IPS-18c (cell line): ENCODE measurements around the gene XXYLT1.
A peak's percentile ranks its signal among the peaks of the same experiment; 100 is the strongest.
"Not testable (repeated sequence)": the region's sequence is repeated elsewhere in the genome, so short reads cannot be mapped to it uniquely, and the experiment has no call there.

Experiments used
- H3K4me3 ChIP-seq: 2 replicates; pipeline ENCODE4 v1.7.0; 2013; ENCODE audit warnings: low read depth, mild to moderate bottlenecking, low read length, moderate library complexity; ENCODE audit not compliant: insufficient read depth
- H3K9me3 ChIP-seq: one replicate; pipeline ENCODE4 v1.6.1; 2013; ENCODE audit warnings: mild to moderate bottlenecking, low read length, moderate library complexity; ENCODE audit not compliant: control insufficient read depth, insufficient read depth

XXYLT1 gene

DNA sequence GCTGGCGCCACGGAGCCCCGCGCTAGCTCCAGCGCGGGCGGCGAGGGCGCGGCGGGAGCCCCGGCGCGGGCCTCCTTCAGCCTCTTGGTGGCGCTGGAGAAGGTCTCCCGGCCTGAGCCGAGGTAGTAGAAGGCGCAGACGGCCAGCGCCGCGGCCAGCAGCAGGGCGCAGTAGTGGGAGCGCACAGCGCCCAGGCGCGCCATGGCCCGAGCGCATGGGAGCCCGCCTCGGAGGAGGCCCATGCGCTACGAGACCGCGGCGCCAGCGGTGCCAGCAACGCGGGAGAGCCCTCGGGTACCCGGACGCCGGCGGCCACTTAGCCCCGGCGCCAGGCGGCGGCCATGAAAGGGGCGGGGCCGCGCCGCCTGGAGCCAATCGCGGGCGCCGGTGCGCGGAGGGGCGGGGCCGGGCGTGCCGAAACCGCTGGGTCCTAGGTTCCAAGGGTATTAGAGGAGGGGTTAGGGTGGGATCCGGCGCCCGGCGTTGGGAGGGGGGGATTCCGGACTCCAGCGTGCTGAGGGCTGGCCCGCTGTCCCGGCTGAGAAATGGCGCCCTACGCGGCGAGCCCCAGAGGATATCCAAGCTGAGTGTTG, at the start of gene XXYLT1:
Gene XXYLT1, minus strand, starts transcription at position 343 of the 593 bp plus-strand sequence. Its CDS starts 101 bp downstream, at position 242.
- H3K4me3 ChIP-seq = peak within 1 kb of the TSS; percentile 93

GRCh38 chr3:195319060-195319459, 48.1 kb upstream of the XXYLT1 start:
- Histone ChIP-seq H3K9me3 (peaks cover 10% of the 10 kb centered on the region), H3K4me3 (no peak overlapping the region)

More for the DNA sequence above, at the start of gene XXYLT1:
- no peaks in the 10 kb centered on the region for H3K9me3 ChIP-seq

DNA sequence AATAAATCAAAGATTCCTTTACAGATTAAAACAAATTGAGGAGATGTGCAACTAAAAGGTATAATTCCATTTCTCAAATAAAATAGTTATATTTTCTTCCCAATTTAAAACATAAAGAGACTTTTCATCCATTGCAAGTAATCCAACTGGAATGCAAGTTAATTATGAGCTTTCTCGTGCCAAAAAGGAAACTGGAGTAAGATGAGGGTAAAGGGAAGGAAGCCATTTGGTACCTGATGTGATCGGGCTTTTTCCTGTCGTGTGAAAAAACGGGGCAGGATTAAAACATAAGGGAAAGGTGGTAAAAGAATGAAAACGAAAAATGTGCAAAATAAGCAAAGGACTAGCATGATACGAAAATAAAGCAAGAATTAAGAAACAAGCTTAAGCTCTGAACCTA, 41.8 kb upstream of the XXYLT1 start:
- Histone ChIP-seq H3K4me3 (no peak overlapping the region), H3K9me3 (no peaks in the 10 kb centered on the region)

DNA sequence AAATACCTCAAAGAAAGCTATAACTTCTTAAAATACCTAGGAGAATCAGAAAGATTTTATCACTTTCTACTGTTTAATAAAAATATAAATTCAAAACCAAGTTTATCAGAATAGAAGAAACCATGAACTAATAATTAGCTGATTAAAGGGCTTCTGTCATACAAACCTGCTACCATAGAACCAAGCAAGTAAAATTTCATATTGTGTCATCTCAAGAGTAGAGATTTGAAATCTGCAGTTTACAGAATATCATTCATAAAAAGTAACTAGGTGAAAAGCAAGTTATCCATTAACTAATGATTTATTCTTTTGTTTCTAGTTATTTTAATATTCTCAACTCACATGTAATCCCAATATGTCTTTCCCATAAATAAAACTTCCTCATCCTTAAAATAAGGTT, 36.8 kb upstream of the XXYLT1 start:
- Histone ChIP-seq H3K4me3 (no peak overlapping the region), H3K9me3 (no peaks in the 10 kb centered on the region)

- Histone ChIP-seq H3K4me3 (no peak overlapping the region), H3K9me3 (no peaks in the 10 kb centered on the region)
These were observed 35.4 kb upstream of the XXYLT1 start for GRCh38 chr3:195306369-195306768.

- Histone ChIP-seq H3K4me3 (no peak overlapping the region), H3K9me3 (no peaks in the 10 kb centered on the region)
These were observed 31.5 kb upstream of the XXYLT1 start for GRCh38 chr3:195302431-195302830.

DNA sequence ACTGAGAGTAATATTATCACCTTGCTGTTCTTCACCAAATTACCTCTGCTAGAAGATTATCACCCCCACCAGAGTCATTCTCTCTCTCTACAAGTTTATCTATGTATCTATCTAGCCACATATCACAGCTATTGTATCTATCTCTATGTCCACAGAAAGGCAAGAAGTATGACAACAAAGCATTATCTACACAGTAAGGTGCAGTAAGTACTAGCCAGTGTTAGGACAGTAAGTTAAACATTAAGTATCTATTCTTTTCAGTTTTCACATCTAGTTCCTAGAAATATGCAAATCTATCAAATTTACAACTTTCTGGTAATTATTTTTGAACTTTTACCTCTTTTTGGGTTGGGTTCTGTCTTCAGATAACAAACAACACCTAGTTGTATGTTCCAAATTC, 26.5 kb upstream of the XXYLT1 start:
- no peaks in the 10 kb centered on the region for H3K9me3 ChIP-seq

GRCh38 chr3:195296662-195297061, 25.7 kb upstream of the XXYLT1 start:
- no peaks in the 10 kb centered on the region for H3K9me3 ChIP-seq
- no peak overlapping the region for H3K4me3 ChIP-seq

More for the DNA sequence above, 26.5 kb upstream of the XXYLT1 start:
- no peak overlapping the region for H3K4me3 ChIP-seq

DNA sequence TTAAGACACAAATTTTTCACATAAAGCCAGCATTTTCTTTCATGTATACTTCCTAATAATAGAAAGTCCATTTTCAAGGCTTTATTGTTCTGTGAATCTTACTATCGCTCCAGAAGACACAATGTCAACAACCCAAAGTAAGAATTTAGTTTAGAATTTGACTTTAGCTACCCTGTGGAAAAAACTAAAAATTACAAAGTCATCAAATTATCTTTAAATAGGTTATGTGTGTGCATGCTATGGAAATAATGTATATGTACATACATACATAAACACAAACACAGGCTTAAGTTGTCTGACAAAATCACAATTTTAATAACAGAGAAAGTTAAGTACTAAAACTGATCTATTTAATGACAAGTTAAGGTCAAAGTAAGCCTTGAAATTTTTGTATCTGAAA, 20.2 kb upstream of the XXYLT1 start:
- Histone ChIP-seq H3K9me3 (no peaks in the 10 kb centered on the region), H3K4me3 (no peak overlapping the region)

GRCh38 chr3:195290643-195291042, 19.7 kb upstream of the XXYLT1 start:
- not testable (repeated sequence) for H3K9me3 ChIP-seq, H3K4me3 ChIP-seq

GRCh38 chr3:195286115-195286872, 15.3 kb upstream of the XXYLT1 start:
- no peak overlapping the region for H3K4me3 ChIP-seq
- H3K9me3 ChIP-seq = no peaks in the 10 kb centered on the region

DNA sequence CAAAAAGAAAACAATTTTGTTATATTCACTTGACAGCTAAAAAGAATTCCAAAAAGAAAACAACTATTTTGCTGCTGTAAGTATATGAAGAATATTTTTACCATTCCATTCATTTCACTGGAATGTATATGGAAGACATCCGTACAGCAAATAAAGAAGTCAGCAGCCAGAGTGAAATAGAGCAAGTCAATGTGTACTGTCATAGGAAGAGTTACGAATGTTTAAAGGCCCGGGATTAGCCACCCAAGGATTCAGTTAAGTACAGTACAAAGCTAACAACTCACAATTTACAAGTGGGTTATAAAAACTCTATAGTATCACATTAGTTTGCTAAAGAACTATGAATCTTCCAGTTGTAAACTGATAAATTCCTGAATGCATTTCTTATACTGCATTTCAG, 14.4 kb upstream of the XXYLT1 start:
- H3K4me3 ChIP-seq = no peak overlapping the region
- H3K9me3 ChIP-seq = no peaks in the 10 kb centered on the region

GRCh38 chr3:195284842-195285241, 13.9 kb upstream of the XXYLT1 start:
- no peak overlapping the region for H3K4me3 ChIP-seq
- no peaks in the 10 kb centered on the region for H3K9me3 ChIP-seq

DNA sequence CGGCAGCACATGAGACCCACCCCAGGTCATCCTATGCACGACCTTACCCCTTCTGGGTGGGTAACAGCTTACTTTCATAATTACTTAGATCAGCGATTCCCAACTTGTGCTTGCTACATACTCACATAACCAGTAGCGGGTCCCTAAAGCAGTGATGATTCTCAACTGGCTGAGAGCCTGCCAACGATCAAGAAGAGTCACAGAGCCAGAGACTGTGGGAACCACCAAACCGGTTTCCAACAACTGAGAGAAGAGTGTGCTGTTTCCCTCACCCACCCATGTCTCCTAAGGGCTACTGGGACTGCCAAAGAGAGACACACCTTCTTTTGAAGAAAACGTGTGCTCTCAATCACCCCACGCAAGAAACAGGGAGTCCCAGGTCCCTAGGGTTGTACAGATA, 12.0 kb upstream of the XXYLT1 start:
- H3K4me3 ChIP-seq = no peak overlapping the region
- no peaks in the 10 kb centered on the region for H3K9me3 ChIP-seq

GRCh38 chr3:195274259-195274966, 3.5 kb upstream of the XXYLT1 start:
- Histone ChIP-seq H3K9me3 (no peaks in the 10 kb centered on the region), H3K4me3 (no peak overlapping the region)

GRCh38 chr3:195271410-195272243, 668 bp upstream of the XXYLT1 start:
- Histone ChIP-seq H3K9me3 (no peaks in the 10 kb centered on the region), H3K4me3 (peak overlapping the region; percentile 93)

DNA sequence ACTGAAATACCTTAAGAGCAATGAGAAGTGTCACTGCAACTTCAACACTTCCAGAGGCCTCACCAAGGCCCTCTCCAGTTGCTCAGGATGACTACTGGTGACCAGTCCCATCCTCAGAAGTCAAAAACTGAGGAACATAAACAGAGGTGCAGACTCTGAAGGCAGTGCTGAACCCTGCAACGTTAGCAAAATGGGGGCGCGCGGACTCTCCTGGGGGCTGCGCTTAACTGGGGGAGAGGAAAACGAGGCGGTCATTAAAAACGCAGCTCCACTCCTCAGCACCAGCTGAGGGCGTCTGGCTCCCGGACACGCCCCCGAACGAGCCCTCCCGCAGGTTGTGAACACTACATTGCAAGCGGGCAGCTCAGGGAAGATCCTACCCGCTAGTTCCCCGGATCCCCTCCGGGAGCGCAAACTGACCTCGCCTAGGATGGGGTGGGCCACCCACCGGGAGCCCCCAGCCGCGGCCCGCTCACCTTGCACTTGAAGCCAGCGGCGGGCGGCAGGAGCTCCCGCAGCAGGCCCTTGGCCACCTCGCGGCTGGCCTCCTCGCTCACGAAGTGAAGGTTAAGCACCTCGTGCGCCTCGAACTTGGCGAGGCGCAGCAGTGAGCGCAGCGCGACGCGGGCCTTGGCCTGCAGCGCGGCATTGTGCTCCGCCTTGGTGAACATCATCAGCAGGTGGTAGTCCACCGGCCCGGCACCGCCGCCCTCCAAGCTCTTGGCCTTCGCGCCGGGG, 711 bp downstream of the XXYLT1 start:
- H3K4me3 ChIP-seq = peak overlapping the region; percentile 93
- H3K9me3 ChIP-seq = no peaks in the 10 kb centered on the region
